ENCODE results near the gene ECT2.
A peak's percentile ranks its signal among the peaks of the same experiment; 100 is the strongest.
"Not testable (repeated sequence)": the region's sequence is repeated elsewhere in the genome, so short reads cannot be mapped to it uniquely, and the experiment has no call there.

ECT2 gene, protein sequence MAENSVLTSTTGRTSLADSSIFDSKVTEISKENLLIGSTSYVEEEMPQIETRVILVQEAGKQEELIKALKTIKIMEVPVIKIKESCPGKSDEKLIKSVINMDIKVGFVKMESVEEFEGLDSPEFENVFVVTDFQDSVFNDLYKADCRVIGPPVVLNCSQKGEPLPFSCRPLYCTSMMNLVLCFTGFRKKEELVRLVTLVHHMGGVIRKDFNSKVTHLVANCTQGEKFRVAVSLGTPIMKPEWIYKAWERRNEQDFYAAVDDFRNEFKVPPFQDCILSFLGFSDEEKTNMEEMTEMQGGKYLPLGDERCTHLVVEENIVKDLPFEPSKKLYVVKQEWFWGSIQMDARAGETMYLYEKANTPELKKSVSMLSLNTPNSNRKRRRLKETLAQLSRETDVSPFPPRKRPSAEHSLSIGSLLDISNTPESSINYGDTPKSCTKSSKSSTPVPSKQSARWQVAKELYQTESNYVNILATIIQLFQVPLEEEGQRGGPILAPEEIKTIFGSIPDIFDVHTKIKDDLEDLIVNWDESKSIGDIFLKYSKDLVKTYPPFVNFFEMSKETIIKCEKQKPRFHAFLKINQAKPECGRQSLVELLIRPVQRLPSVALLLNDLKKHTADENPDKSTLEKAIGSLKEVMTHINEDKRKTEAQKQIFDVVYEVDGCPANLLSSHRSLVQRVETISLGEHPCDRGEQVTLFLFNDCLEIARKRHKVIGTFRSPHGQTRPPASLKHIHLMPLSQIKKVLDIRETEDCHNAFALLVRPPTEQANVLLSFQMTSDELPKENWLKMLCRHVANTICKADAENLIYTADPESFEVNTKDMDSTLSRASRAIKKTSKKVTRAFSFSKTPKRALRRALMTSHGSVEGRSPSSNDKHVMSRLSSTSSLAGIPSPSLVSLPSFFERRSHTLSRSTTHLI

DNA sequence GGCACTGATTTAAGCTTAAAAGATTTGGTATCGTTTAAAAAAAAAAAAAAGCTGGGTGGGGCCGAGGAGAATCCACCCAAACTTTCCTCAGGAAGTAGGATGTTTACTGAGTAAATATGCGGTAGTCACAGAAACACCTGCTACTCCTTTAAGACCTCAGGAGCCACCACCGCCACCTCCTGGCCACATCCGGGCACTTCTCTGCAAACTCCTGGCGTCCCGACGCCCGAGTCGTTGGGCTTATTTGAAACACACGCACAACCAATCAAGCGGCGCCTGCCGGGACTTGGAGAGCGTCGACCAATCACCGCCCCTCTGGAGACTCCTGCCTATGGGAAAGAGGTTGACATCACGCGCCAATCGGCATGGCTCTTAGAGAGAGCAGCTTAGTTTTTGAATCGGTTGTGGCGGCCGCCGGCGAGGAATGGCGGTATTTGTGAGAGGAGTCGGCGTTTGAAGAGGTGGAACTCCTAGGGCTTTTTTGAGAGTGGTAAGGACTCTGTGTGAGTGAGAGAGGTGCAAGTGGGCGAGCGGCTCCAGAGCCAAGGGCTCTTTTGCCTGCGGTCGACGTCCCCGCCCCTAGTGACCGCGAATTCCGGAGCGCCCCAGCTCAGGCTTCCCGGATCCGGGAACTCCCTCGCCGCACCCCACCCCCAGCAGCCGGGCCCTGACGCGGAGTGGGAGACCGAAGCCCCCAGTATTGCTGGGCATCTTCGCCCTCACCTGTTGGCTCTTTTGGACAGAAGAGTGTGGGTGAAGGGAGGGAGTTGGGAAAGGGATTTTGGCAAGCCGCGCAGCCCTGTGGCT lies at the start of gene ECT2:
TSS of gene ECT2 (plus strand) at position 359 of the 807 bp plus-strand sequence. CDS start 3,805 bp downstream, outside the sequence.
- peak; percentile 94 to 96 for DNase-seq (ENCODE audit: low read depth in 2 of 2)

DNA sequence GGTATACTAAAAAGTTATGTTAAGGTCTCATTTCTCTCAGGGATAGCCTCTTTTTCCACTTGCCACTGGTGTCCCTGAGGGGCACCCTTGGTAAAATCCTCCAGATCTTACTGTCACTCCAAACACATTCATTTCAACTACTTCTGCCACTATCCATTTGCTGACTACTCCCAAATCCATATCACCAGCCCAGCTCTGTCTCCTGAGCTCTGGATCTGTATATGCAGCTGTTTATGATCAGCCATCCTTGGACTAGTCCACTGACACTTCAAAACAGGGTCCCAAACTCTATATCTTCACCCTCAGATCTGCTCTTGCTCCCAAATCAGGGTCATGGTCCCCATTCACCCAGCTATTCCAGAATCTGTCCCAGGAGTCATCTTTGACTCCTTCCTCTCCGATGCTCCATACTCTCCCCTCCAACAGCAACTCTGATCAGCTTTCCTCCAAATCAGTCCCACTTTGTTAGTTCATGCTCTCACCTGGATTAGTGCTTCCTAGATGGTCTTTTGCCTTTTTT lies 49.5 kb upstream of the ECT2 start:
- DNase-seq (ENCODE audit: low read depth in 2 of 2): no peak

DNA sequence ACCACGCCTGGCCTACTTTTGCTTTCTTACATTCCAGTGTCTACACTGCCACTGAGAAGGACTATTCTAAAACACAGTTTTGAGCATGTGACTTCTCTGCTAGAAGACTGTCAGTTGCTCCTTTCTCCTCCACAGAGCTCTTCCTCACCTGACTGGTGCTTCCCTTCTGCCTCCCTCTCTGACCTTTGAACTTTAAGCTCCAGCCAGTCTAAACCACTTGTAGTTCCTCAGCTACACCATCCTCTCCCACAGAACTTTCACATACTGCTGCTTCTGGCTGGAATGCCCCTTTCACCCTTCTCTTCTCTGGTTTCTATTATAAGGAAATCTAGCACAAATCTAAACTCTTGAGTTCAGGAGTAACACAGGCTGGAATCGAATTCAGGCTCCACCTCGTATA lies 48.8 kb upstream of the ECT2 start:
- DNase-seq (ENCODE audit: low read depth in 2 of 2): no peak

DNA sequence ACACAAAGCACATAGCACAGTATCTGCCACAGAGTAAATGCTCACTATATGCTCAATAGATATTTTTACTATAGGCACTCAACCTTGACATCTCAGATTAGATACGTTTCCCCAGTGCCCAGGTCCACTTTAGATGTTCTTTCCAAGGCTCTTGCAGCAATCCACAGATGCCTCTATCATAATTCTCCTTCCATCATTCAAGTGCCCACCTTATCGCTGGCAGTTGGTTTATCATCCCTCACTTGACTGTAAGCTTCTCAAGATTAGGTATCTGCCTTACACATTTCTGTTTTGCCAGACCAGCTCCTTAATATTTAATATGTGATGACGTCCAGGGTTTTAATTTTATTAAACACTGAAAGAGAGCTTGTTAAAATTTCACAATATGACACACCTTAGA lies 48.3 kb upstream of the ECT2 start:
- DNase-seq (ENCODE audit: low read depth in 2 of 2): no peak

DNA sequence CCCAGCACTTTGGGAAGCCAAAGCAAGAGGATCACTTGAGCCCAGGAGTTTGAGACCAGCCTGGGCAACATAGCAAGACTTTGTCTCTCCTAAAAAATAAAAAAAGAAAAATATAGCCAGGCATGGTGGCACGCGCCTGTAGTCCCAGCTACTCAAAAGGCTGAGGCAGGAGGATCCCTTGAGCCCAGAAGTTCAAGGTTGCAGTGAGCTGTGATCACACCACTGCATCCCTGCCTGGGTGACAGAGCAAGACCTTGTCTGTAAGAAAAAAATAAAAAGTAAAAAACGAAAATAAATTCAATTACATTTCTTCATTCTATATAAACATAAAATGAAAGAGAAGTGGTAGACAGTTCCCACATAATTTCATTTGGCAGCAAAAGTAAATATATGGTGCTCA lies 47.8 kb upstream of the ECT2 start:
- not testable (repeated sequence) for DNase-seq (ENCODE audit: low read depth in 2 of 2)

DNA sequence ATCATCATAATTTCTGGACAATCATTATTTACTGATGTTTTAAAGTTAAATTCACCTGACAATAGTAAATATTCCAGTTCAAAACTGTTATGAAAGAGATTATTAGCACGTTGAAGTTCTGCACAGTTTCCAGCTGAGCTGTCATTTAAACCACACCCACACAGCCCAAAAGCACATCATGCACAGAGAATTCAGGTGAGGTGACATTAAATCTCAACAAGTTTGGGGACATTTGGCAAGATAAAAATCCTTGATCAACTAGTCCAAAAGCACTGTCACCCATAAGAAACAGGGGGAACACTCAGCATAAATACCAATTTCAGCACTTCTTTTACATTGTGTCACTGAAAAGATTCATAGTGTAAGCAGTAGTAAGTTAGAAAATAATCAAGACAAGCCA lies 46.5 kb upstream of the ECT2 start:
- no peak for DNase-seq (ENCODE audit: low read depth in 2 of 2)

DNA sequence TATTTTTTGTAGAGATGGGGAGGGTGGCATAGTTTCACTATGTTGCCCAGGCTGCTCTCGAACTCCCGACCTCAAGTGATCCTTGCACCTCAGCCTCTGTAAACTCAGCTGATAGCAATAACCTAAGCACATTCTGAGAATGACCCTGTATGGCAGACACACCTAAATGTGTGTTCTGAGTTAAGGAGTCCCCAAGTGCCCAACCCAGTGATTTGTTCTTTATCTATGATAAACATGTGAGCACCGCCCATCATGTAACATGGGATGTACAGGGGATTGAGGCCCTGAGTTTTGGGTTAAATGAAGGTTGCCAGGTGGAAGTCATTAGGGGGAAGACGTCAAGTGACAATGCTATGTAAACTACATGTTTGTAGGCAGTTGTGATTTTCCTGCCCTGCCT lies 45.4 kb upstream of the ECT2 start:
- no peak for DNase-seq (ENCODE audit: low read depth in 2 of 2)

DNA sequence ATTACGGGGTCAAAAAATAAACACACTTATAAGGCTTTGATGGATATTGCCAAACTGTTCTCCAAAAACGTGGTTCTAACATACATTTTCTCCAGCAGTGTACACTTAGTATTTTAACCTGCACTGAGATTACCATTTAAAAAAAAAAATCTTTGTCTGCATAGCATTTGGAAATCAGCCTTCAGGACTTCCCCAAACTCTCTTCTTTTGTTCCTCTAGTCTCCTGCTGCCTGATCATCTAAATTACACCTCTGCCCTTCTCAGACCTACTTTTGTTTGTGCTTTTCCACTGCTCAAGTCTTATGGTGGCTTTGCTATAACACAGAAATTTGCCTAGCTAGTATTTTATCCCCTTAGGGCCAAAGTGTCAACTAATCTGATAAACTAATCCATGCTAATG lies 43.5 kb upstream of the ECT2 start:
- no peak for DNase-seq (ENCODE audit: low read depth in 2 of 2)

DNA sequence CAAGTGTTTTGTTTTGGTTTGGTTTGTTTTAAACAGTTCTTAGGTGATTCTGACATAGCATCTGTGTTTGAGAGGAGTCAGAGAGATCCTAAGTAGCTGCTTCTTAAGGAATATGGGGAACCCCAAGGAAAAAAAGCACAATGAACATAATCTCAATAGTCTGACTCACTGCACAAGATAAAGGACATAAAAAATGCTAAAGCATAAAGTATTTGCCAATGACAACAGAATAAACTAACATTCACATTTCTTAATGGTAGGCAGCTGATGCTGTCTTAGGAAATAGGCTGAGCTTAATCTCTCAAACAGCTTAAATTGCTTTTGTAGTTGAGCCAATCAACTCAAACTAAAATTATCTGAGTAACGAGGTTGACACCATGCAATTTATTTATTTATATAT lies 42.6 kb upstream of the ECT2 start:
- DNase-seq (ENCODE audit: low read depth in 2 of 2): no peak

DNA sequence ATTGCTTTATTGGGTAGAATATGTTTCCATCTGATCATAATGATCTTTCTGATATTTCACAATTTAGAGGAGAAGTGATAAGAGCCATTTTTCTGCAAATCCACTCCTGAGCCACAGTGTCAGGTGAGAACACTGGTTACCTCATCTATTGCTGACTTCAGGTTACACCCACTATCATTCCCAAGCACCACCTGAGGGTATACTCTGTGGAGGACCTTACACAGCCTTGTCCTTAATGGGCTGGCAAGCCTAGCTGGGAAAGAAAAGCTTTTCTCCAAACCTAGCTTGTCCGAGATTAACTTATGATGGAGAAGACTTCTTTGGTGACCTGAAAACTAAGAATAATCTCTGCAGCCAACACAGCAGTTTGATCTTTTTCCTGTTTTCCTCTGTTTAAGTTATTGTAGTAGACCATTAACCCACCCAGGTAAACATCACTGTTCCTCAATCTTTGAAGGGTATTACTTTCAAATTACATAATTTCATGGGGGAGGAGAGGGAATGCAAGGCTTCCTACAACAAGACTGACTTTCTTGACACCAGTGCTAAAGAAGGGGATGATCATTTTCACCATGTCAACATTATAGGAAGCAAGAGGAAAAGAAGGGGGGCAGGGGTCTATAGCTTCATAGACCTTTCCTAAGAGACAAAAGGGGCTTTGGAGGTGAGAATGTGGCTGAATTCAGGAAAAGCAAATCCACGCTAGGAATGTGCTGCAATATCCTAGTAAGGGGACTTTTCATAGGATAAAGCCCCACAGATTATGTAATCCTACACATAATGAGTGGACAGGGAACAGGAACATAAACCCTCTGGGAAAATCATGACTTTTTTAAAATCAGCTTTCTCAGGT lies 41.4 kb upstream of the ECT2 start:
- DNase-seq (ENCODE audit: low read depth in 2 of 2): no peak

DNA sequence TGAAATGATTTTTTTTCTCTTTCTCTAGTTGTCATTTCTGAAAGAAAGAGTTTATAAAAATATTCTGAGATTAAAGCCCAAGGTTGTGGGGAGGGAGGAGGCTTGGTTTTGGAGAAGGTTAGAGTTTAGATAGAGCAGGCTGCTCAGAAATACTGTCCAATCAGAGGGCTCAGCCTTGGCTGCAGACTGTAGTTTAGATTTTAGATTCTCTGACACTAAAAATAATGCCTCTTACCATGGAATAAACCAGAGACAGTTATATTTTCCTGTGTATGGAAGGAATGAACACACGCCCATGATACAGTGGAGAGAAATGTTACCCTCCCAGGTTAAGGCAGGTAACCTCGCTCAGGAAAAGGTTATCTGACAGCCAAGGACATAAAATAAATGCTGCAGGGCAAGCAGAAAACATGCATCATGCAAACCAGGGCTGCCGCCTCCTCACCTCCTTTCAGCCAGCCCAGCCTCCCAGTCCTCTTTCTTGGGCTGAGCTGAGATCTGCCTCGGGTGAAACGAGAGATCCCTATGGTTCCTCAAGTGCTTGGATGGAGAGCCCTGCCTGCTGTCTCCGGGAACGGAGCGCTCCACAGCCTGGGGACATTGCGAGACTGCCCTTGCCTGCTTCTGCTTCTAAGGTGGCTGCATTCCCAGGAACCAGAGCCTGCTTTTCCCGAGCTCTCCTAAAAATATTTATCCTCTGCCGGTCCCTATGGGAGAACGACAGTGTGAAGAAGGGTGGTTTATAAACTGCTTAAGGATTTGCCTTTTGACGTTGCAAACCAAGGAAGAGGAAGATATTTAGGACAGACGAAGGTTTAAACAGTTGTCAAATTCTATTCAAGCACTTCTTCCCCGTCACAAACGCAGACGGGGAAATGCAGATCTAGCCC lies 40.5 kb upstream of the ECT2 start:
- DNase-seq (ENCODE audit: low read depth in 2 of 2): no peak

DNA sequence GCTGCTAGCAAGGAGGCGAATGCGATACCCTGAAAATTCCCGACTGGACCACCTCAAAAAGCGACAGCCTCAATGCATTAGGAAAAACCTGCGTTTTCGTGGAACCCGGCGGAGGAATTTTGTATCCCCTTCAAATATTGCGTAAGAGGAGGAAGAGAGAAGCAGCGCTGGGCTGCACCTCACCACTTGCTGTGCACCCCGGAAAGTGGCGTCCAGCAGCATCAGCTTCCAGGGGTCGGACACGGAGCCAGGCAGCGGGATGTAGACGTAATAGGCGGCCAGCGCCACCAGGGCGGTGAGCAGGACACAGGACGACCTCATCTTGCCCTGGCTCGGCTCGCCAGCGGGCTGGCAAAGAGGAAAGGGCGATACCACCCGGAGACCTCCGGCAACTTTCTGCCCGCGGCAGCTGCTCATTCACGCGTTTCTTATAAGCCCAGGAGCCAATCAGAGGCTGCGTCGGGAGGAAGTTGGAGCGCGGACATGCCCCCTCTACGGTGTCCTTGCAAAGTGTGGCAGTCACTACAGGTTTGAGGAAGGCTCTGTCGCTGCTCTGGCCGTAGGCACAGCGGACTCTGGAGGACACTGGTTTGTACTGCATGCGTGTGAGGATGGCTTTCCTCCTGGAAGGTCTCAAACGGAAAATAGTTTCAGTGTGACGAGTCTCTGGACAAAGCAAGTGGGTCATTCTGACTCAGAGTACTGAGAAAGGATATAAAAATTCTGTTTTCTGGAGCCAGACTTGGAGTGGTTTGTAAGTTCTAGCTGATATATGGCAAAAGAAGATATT lies 39.7 kb upstream of the ECT2 start, which contains the start of gene NCEH1:
TSS of gene NCEH1 (minus strand) at position 404 of the 790 bp plus-strand sequence. CDS start at position 321, 83 bp downstream.
- DNase-seq (ENCODE audit: low read depth in 2 of 2): peak; percentile 74

DNA sequence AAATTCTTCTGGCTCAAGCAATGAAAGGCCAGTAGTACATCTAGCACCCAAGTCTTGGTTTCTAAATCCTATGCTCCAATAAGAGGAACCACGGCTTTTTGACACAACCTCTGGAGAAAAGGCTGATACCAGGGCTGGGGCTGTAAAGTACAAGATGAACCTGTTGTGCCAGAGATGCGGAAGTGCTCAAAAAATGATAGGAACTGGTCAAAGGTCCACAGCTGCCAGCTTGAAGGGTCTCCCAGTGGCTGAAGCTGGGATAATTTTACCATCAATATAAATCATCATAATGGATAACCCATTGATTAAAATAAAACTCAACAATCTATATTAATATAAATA lies 39.1 kb upstream of the ECT2 start:
- DNase-seq (ENCODE audit: low read depth in 2 of 2): no peak

DNA sequence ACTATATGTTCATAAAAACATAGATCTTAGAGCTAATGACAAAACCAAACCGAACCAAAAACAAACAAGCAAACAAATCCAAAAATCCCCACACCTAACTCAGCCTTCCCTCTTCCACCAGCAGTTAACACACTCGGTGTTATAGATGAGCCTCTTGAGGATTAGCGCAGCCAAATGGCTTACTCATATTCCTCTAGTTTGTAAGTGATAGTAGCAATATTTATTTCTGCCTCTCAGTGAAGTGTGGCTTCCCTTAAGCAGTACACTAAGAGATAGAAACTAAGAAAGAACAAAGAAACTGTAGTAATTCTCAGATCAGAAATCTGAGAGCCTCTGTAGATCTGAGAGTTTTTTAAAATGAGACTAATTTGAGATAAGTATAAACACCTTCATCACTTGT lies 37.2 kb upstream of the ECT2 start:
- DNase-seq (ENCODE audit: low read depth in 2 of 2): no peak

DNA sequence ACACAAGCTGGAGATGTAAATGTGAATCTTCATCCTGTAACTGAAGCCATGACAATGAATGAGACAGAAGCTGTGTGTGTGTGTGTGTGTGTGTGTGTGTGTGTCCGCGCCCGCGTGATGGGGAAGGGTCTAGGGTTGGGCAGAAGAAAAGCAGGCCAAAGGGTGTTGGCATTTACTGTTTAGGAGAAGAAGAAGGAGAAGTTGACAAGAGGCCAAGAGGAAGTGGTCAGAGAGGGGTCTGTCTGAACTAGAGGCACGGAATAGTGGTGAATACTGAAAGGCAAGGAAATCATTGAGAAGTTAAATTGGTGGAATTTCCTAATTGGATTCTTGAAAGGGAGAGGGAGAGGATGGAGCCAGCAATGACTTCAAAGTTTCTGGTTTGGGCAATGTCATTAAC lies 34.0 kb upstream of the ECT2 start:
- no peak for DNase-seq (ENCODE audit: low read depth in 2 of 2)

DNA sequence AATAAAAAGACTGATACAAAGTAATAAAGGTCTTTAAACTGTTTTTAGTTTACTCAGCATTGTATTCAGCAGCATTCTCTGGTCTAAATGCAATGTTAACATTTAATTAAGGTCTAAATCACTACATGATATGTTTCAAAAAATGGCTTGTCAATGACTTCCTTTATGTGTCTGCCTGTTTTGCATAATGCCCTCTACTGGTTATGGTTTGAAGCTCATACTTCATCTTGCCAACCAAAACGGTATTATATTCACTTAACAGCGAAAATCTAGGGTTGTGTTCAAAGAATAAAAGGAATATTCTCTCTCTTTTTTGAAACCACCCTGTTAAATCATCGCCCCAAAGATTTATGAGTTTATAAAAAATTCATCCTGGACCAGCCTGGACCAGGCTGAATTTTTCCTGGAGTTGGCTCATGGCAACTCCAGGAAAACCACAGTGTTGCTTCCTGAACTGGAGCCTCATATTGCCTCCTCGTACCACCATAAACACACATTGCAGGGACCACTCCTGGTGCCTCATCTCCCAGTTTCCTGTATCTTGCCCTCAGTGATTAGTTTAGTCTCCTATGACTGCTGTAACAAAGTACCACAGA lies 32.9 kb upstream of the ECT2 start:
- no peak for DNase-seq (ENCODE audit: low read depth in 2 of 2)

DNA sequence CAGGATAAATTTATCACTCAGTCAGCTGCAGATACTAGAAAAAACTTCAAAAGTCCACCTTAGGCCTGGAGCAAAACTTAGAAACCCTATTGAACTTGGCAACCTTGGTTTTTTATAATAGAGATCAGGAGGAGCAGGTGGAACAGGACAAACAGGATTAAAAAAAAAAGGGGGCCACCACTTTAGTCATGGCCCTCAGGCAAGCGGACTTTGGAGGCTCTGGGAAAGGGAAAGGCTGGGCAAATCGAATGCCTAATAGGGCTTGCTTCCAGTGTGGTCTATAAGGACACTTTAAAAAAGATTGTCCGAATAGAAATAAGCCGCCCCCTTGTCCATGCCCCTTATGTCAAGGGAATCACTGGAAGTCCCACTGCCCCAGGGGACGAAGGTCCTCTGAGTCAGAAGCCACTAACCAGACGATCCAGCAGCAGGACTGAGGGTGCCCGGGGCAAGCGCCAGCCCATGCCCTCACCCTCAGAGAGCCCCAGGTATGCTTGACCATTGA lies 27.9 kb upstream of the ECT2 start:
- not testable (repeated sequence) for DNase-seq (ENCODE audit: low read depth in 2 of 2)

DNA sequence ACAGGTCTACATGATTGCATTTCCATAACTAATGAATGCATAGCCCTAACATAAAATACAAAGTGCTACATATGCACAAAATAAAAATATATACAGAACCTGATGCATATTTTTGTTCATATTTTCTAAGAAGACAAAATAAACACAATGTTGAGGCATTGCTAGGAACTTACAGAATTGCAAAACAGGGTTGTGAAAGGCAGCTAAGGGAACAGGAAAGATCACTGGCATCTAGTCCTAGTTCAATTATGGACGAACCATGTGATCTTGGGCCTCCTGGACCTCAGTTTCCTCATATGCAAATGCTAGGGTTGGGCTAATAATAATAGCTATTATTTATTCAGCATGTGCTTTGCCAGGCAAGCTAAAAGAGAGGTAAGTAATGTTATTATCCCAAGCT lies 24.1 kb upstream of the ECT2 start:
- DNase-seq (ENCODE audit: low read depth in 2 of 2): no peak

Measured in stimulated activated CD8-positive, alpha-beta memory T cell treated with anti-CD3 and anti-CD28 coated beads, Interleukin-15, amount 100 ng/mL, for 48 hours (primary cell).